H9 (cell line): ENCODE measurements around the gene NYAP2. TPM values are rescaled to one million over a fixed set of nuclear protein-coding genes. Genes with fewer than 3 reads are reported as not detected.

Experiments used
- DNase-seq: peaks from one replicate; pipeline ENCODE4 v3.0.0-alpha.2; 2017
- H2AFZ ChIP-seq: one replicate; pipeline ENCODE4 v1.6.1; 2013; ENCODE audit warnings: mild to moderate bottlenecking, low read length, control low read depth, moderate library complexity
- H2AK5ac ChIP-seq: 2 replicates; pipeline ENCODE4 v1.6.1; 2013; ENCODE audit warnings: low read length, control low read depth, mixed read lengths; ENCODE audit not compliant: insufficient read length
- H2BK120ac ChIP-seq: one replicate; pipeline ENCODE4 v1.6.1; 2013; ENCODE audit warnings: low read depth, mild to moderate bottlenecking, low read length, control low read depth, inconsistent platforms; ENCODE audit not compliant: poor library complexity, severe bottlenecking
- H2BK12ac ChIP-seq: 2 replicates; pipeline ENCODE4 v1.6.1; 2013; ENCODE audit warnings: low read length, control low read depth, mixed read lengths, low read depth; ENCODE audit not compliant: insufficient read length
- H2BK15ac ChIP-seq: 2 replicates; pipeline ENCODE4 v1.6.1; 2013; ENCODE audit warnings: low read depth, low read length, control low read depth
- H2BK20ac ChIP-seq: one replicate; pipeline ENCODE4 v1.6.1; 2013; ENCODE audit warnings: low read depth, mild to moderate bottlenecking, low read length, control low read depth, inconsistent platforms; ENCODE audit not compliant: poor library complexity, severe bottlenecking
- H2BK5ac ChIP-seq: 2 replicates; pipeline ENCODE4 v1.6.1; 2013; ENCODE audit warnings: low read length, control low read depth, mixed read lengths; ENCODE audit not compliant: insufficient read length
- H3K14ac ChIP-seq: 2 replicates; pipeline ENCODE4 v1.6.1; 2013; ENCODE audit warnings: low read length, control low read depth; ENCODE audit not compliant: insufficient read depth
- H3K18ac ChIP-seq: 2 replicates; pipeline ENCODE4 v1.6.1; 2013; ENCODE audit warnings: low read depth, mild to moderate bottlenecking, mixed read lengths, low read length, control low read depth; ENCODE audit not compliant: insufficient read length
- H3K23ac ChIP-seq: 2 replicates; pipeline ENCODE4 v1.6.1; 2013; ENCODE audit warnings: low read length, control low read depth, mixed read lengths, low read depth; ENCODE audit not compliant: insufficient read length
- H3K23me2 ChIP-seq: 2 replicates; pipeline ENCODE4 v1.6.1; 2013; ENCODE audit warnings: low read depth, mild to moderate bottlenecking, mixed read lengths, low read length, control low read depth; ENCODE audit not compliant: insufficient read length, poor library complexity, severe bottlenecking
- H3K27ac ChIP-seq: 2 replicates; pipeline ENCODE4 v1.5.1; 2013; ENCODE audit warnings: low read length, control low read depth, mixed read lengths, low read depth; ENCODE audit not compliant: insufficient read length
- H3K27me3 ChIP-seq: 2 replicates; pipeline ENCODE4 v1.6.1; 2013; ENCODE audit warnings: low read length, control low read depth, inconsistent platforms; ENCODE audit not compliant: insufficient read depth
- H3K4ac ChIP-seq: 2 replicates; pipeline ENCODE4 v1.6.1; 2013; ENCODE audit warnings: low read depth, mild to moderate bottlenecking, control low read depth, inconsistent platforms, low read length, moderate library complexity
- H3K4me1 ChIP-seq: 2 replicates; pipeline ENCODE4 v1.6.1; 2013; ENCODE audit warnings: low read length, control low read depth, inconsistent platforms; ENCODE audit not compliant: insufficient read depth
- H3K4me2 ChIP-seq: 2 replicates; pipeline ENCODE4 v1.6.1; 2013; ENCODE audit warnings: low read length, control low read depth, mixed read lengths; ENCODE audit not compliant: insufficient read length, insufficient read depth
- H3K56ac ChIP-seq: 2 replicates; pipeline ENCODE4 v1.6.1; 2013; ENCODE audit warnings: low read depth, mild to moderate bottlenecking, mixed read lengths, low read length, control low read depth; ENCODE audit not compliant: insufficient read length
- H3K79me1 ChIP-seq: 2 replicates; pipeline ENCODE4 v1.6.1; 2013; ENCODE audit warnings: low read depth, mild to moderate bottlenecking, moderate library complexity, low read length, control low read depth, inconsistent platforms; ENCODE audit not compliant: insufficient read depth, poor library complexity, severe bottlenecking
- H3K79me2 ChIP-seq: 2 replicates; pipeline ENCODE4 v1.6.1; 2013; ENCODE audit warnings: low read length, control low read depth, inconsistent platforms; ENCODE audit not compliant: insufficient read depth
- H3K9ac ChIP-seq: 2 replicates; pipeline ENCODE4 v1.6.1; 2013; ENCODE audit warnings: low read length, control low read depth, mixed read lengths; ENCODE audit not compliant: insufficient read length; ENCODE audit errors: extremely low read depth
- H3K9me3 ChIP-seq: one replicate; pipeline ENCODE4 v1.6.1; 2013; ENCODE audit warnings: low read depth, low read length, inconsistent platforms; ENCODE audit not compliant: control insufficient read depth
- H3T11ph ChIP-seq: one replicate; pipeline ENCODE4 v1.6.1; 2013; ENCODE audit warnings: mild to moderate bottlenecking, low read length, control low read depth, inconsistent platforms
- H4K20me1 ChIP-seq: one replicate; pipeline ENCODE4 v1.6.1; 2013; ENCODE audit not compliant: control insufficient read depth, insufficient read length, insufficient read depth
- H4K5ac ChIP-seq: 2 replicates; pipeline ENCODE4 v1.6.1; 2013; ENCODE audit warnings: low read depth, mild to moderate bottlenecking, mixed read lengths, low read length, control low read depth; ENCODE audit not compliant: insufficient read length
- H4K8ac ChIP-seq: replicated peaks from 2 replicates; pipeline ENCODE4 v1.6.1; 2013; ENCODE audit warnings: low read length, control low read depth, mixed read lengths, low read depth; ENCODE audit not compliant: insufficient read length
- H4K91ac ChIP-seq: 2 replicates; pipeline ENCODE4 v1.6.1; 2013; ENCODE audit warnings: low read depth, mild to moderate bottlenecking, moderate library complexity, mixed read lengths, low read length, control low read depth; ENCODE audit not compliant: insufficient read length
- H3K27ac Mint-ChIP-seq, 3 experiments: 2 replicates in 2 of 3; 3 replicates in 1 of 3; pipeline ENCODE4 v1.8.0; 2020 to 2021; ENCODE audit warnings: mixed read lengths in 3 of 3, mild to moderate bottlenecking in 1 of 3, moderate library complexity in 1 of 3
- H3K27me3 Mint-ChIP-seq: 2 replicates; pipeline ENCODE4 v1.8.0; 2021; ENCODE audit warnings: low read depth, mild to moderate bottlenecking, moderate library complexity, mixed read lengths
- H3K36me3 Mint-ChIP-seq, 3 experiments: 2 replicates in 2 of 3; 3 replicates in 1 of 3; pipeline ENCODE4 v1.8.0; 2020 to 2021; ENCODE audit warnings: low read depth in 3 of 3, mixed read lengths in 3 of 3; ENCODE audit not compliant: insufficient read depth in 1 of 3
- H3K4me1 Mint-ChIP-seq, 2 experiments: 2 replicates each; pipeline ENCODE4 v1.8.0; 2020; ENCODE audit warnings: mixed read lengths in 2 of 2
- H3K4me3 Mint-ChIP-seq, 2 experiments: 2 replicates in 1 of 2; 3 replicates in 1 of 2; pipeline ENCODE4 v1.8.0; 2020 to 2021; ENCODE audit warnings: mild to moderate bottlenecking in 2 of 2, mixed read lengths in 2 of 2, moderate library complexity in 1 of 2
- H3K9me3 Mint-ChIP-seq, 2 experiments: 2 replicates in 1 of 2; 3 replicates in 1 of 2; pipeline ENCODE4 v1.8.0; 2020; ENCODE audit warnings: mild to moderate bottlenecking in 2 of 2, mixed read lengths in 2 of 2, moderate library complexity in 1 of 2
- CTCF ChIP-seq: fragments of 200-600 bp; sonication (generic); conservative IDR thresholded peaks from 3 replicates; pipeline ENCODE4 v1.8.0; 2021; ENCODE audit warnings: antibody characterized with exemption, mild to moderate bottlenecking
- WGBS: extraction: QIAGEN DNeasy Blood & Tissue Kit; methylation state at CpG from one replicate; pipeline ENCODE4 v1.1.7; 2013; ENCODE audit warnings: missing lambda C conversion rate, low lambda C conversion rate, mixed read lengths; ENCODE audit not compliant: insufficient read length; ENCODE audit errors: extremely low coverage; 5-methylcytosine and 5-hydroxymethylcytosine counted together
- total RNA-seq: library from RNA; stranded (reverse); gene quantifications from 2 replicates; pipeline ENCODE4 v1.2.1, GENCODE V29; 2021

The NYAP2 gene
- total RNA-seq, 1 experiment from 2014 or later: not detected

GRCh38 chr2:225612636-225613035 is 213.1 kb downstream of the NYAP2 start:
- no peak overlapping the region for H2BK120ac ChIP-seq
- no peak overlapping the region for H3K9ac ChIP-seq
- H3T11ph ChIP-seq: no peak overlapping the region
- H2BK5ac ChIP-seq: no peak overlapping the region
- DNase-seq: no peak
- no peak overlapping the region for H3K56ac ChIP-seq
- H3K79me2 ChIP-seq: no peaks in the 10 kb centered on the region
- no peak overlapping the region for H4K91ac ChIP-seq
- H3K27ac Mint-ChIP-seq: no peak overlapping the region
- TF ChIP-seq CTCF: no peak
- H4K20me1 ChIP-seq: no peaks in the 10 kb centered on the region
- H4K8ac ChIP-seq: no peak overlapping the region
- H3K27me3 Mint-ChIP-seq: no peaks in the 10 kb centered on the region; the same call in 1 of the 2 replicates
- H3K9me3 Mint-ChIP-seq: no peaks in the 10 kb centered on the region
- no peak overlapping the region for H2AK5ac ChIP-seq
- no peaks in the 10 kb centered on the region for H3K79me1 ChIP-seq
- no peaks in the 10 kb centered on the region for H3K27me3 ChIP-seq
- no peak overlapping the region for H3K23ac ChIP-seq
- H3K4me1 Mint-ChIP-seq: no peaks in the 10 kb centered on the region; a peak in 1 of 4 replicates
- H4K5ac ChIP-seq: no peak overlapping the region
- WGBS: no CpG with 5 or more reads among the region's 1 CpG
- H2BK15ac ChIP-seq: no peak overlapping the region
- H3K23me2 ChIP-seq: no peaks in the 10 kb centered on the region
- no peak overlapping the region for H2AFZ ChIP-seq
- no peaks in the 10 kb centered on the region for H3K9me3 ChIP-seq
- H2BK20ac ChIP-seq: no peak overlapping the region
- no peaks in the 10 kb centered on the region for H3K36me3 Mint-ChIP-seq
- H3K4me1 ChIP-seq: no peaks in the 10 kb centered on the region
- H3K4ac ChIP-seq: no peak overlapping the region
- H3K14ac ChIP-seq: no peak overlapping the region
- H3K4me2 ChIP-seq: no peak overlapping the region
- no peak overlapping the region for H2BK12ac ChIP-seq
- H3K18ac ChIP-seq: no peak overlapping the region
- H3K27ac ChIP-seq: no peak overlapping the region
- H3K4me3 Mint-ChIP-seq: no peak overlapping the region
